Measurements from ENCODE around the gene U2AF2.

DNA sequence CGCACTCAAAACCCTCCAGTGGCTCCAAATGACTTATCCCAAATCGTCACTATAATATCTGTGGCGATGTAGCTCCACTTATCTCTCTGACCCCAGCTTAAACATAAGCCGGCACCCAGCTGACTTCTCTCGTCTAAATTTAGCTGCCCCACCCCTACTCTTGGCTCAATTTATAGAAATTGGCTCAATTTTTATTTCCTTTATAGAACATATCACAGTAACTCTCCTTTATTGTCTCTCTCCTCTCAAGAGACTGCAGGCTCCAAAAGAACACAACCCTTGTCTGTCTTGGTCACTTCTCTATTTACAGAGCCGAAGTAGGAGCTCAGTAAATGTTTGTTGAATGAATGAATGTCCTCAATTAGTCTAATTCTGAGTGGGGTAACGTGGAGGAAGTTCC, 31.3 kb upstream of the U2AF2 start:
- TF ChIP-seq POLR2A (IDR thresholded peaks at IDR 0.05), result no peak
- TF ChIP-seq, protein P1, sequence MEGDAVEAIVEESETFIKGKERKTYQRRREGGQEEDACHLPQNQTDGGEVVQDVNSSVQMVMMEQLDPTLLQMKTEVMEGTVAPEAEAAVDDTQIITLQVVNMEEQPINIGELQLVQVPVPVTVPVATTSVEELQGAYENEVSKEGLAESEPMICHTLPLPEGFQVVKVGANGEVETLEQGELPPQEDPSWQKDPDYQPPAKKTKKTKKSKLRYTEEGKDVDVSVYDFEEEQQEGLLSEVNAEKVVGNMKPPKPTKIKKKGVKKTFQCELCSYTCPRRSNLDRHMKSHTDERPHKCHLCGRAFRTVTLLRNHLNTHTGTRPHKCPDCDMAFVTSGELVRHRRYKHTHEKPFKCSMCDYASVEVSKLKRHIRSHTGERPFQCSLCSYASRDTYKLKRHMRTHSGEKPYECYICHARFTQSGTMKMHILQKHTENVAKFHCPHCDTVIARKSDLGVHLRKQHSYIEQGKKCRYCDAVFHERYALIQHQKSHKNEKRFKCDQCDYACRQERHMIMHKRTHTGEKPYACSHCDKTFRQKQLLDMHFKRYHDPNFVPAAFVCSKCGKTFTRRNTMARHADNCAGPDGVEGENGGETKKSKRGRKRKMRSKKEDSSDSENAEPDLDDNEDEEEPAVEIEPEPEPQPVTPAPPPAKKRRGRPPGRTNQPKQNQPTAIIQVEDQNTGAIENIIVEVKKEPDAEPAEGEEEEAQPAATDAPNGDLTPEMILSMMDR (IDR thresholded peaks at IDR 0.05), result no peak
